GM06990 (cell line): ENCODE data around the gene BDKRB1.

ENCODE experiments used
- DNase-seq: peaks from one replicate; pipeline ENCODE4 v3.0.0-alpha.2; 2011; ENCODE audit not compliant: insufficient read length; ENCODE audit errors: extremely low read depth
- H3K27me3 ChIP-seq: replicated peaks from 2 replicates; pipeline ENCODE4 v1.6.0; 2011; ENCODE audit warnings: low read length; ENCODE audit not compliant: control insufficient read depth, insufficient read depth
- H3K36me3 ChIP-seq: 2 replicates; pipeline ENCODE4 v1.5.1; 2011; ENCODE audit warnings: low read length; ENCODE audit not compliant: control insufficient read depth, insufficient read depth
- H3K4me3 ChIP-seq: replicated peaks from 2 replicates; pipeline ENCODE4 v1.5.1; 2011; ENCODE audit warnings: low read depth, mild to moderate bottlenecking, control low read depth, low read length
- TF ChIP-seq, protein P1 (sequence below): IDR thresholded peaks from 2 replicates; pipeline ENCODE4 v1.5.1; 2011; ENCODE audit warnings: low read length, control low read depth, mild to moderate bottlenecking, inconsistent platforms; ENCODE audit not compliant: insufficient read depth, poor library complexity, severe bottlenecking

Gene BDKRB1

GRCh38 chr14:96299441-96299840 lies 43.4 kb downstream of the BDKRB1 start:
- TF ChIP-seq, protein P1, sequence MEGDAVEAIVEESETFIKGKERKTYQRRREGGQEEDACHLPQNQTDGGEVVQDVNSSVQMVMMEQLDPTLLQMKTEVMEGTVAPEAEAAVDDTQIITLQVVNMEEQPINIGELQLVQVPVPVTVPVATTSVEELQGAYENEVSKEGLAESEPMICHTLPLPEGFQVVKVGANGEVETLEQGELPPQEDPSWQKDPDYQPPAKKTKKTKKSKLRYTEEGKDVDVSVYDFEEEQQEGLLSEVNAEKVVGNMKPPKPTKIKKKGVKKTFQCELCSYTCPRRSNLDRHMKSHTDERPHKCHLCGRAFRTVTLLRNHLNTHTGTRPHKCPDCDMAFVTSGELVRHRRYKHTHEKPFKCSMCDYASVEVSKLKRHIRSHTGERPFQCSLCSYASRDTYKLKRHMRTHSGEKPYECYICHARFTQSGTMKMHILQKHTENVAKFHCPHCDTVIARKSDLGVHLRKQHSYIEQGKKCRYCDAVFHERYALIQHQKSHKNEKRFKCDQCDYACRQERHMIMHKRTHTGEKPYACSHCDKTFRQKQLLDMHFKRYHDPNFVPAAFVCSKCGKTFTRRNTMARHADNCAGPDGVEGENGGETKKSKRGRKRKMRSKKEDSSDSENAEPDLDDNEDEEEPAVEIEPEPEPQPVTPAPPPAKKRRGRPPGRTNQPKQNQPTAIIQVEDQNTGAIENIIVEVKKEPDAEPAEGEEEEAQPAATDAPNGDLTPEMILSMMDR, result no peak
- no peak for DNase-seq
- no peaks in the 10 kb centered on the region for H3K27me3 ChIP-seq
- no peak overlapping the region for H3K4me3 ChIP-seq
- no peaks in the 10 kb centered on the region; the same call in none of the 2 replicates for H3K36me3 ChIP-seq

DNA sequence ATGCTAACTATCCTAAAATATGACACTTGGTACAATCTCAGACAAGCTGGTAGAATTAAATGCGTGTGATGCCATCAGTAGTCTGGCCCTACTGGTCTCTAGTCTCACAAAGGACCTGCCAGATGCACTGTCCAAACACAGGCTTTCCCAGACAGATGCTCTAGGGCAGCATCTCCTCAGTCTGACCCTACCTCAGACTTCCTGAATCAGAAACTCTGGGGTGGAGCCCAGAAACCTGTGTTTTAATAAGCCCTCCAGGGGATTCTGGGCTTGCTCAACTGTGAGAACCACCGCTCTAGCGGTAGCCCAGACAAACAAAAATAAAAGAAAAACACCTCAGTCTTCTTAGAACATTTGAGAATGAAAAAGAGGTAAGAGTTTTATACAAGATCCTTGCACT lies 48.0 kb downstream of the BDKRB1 start:
- Histone ChIP-seq H3K4me3 (no peak overlapping the region), H3K36me3 (no peaks in the 10 kb centered on the region; the same call in none of the 2 replicates), H3K27me3 (no peaks in the 10 kb centered on the region)
- TF ChIP-seq, protein P1, result no peak
- no peak for DNase-seq

DNA sequence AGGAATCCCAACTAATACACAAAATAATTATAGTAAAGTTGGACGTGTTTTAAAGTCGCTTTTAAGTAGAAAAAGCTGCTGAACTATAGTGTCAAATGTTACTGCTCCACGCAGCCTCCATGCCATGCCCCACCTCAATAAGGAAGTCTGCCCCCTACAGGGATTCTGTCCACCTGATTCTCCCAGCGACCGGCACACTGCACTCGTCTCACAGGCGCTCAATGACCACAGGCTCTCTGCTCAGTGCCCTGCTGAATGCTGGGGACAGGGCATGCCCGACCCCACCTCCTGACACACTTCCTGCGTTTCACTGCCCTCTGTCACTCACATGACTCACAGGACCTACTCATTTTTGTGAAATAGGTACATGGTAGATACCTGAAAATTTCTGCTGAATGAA lies 48.9 kb downstream of the BDKRB1 start:
- DNase-seq, result no peak
- no peaks in the 10 kb centered on the region for H3K27me3 ChIP-seq
- TF ChIP-seq, protein P1, result peak; percentile 16
- H3K36me3 ChIP-seq, result peaks cover 1% of the 10 kb centered on the region
- H3K4me3 ChIP-seq, result no peak overlapping the region

DNA sequence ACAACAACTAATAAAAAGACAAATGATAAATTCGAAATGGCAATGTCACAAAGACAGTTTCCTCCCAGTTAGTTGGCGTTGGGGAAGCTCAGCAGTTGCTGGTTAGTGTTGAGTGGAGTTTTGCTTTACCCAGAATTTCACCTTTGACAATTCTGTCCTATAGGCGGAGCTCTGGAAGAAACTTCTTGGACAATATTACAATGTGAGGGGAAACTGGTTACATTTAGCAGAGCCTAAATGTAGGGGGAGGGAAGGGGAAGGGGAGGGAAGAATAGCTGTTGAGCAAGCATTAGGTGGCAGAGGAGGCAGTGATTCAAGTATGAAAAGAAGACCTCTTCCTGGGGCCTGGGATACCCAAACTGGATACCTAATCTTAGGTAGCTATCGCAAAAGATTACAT lies 51.4 kb downstream of the BDKRB1 start:
- no peak for DNase-seq
- Histone ChIP-seq H3K27me3 (no peaks in the 10 kb centered on the region), H3K4me3 (no peak overlapping the region), H3K36me3 (peaks cover 3% of the 10 kb centered on the region)
- TF ChIP-seq, protein P1, result no peak

DNA sequence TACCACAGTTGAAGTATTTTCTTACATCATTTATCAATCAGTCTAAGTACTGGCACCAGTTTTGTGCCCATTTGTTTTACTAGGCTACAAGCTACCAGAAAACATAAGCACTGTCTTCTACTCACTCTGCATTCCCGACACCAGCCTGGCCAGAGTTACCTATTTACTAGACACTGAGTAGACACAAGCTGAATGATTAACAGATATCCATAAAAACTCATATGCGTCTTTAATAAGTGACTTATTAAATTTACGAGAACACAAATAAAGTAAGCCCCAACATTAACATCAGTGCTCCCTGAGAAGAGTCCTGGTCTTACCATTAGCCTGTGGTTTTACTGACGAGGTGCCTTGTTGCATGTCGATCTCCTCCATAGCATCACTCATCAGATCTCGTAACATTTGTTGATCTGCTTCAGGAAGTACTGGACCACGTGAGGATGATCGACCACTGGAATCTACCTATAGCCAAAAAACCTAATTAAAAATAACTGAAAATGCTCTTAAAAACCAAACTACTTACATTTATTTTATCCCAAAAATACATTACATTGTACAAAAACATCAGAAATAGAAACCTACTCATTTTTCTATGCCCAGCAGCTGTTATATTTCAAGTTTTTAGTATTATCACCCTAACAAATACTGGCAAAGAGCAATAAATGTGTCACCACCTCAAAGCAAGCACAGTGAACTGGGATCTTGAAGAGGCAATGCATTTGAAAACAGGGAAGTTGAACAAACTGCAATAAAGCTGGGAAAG lies 53.3 kb downstream of the BDKRB1 start:
- DNase-seq, result no peak
- Histone ChIP-seq H3K27me3 (no peaks in the 10 kb centered on the region), H3K36me3 (peaks cover 3% of the 10 kb centered on the region), H3K4me3 (no peak overlapping the region)
- TF ChIP-seq, protein P1, result no peak
